HFFc6 (cell line): ENCODE data around the gene DOCK4. TPM values are rescaled to one million over a fixed set of nuclear protein-coding genes. Genes with fewer than 3 reads are reported as not detected.

ENCODE experiments used
- DNase-seq: peaks from one replicate; pipeline ENCODE4 v3.0.0-alpha.2; 2018
- H3K27ac Mint-ChIP-seq: 2 replicates; pipeline ENCODE4 v1.8.0; 2020; ENCODE audit warnings: mild to moderate bottlenecking, mixed read lengths
- H3K27me3 Mint-ChIP-seq: 2 replicates; pipeline ENCODE4 v1.8.0; 2021; ENCODE audit warnings: mild to moderate bottlenecking, moderate library complexity, mixed read lengths; ENCODE audit not compliant: insufficient read depth
- H3K36me3 Mint-ChIP-seq: 2 replicates; pipeline ENCODE4 v1.8.0; 2021; ENCODE audit warnings: low read depth, mixed read lengths
- H3K4me1 Mint-ChIP-seq: 2 replicates; pipeline ENCODE4 v1.8.0; 2020; ENCODE audit warnings: low read depth, mixed read lengths
- H3K4me3 Mint-ChIP-seq: 2 replicates; pipeline ENCODE4 v1.8.0; 2020; ENCODE audit warnings: mild to moderate bottlenecking, moderate library complexity, mixed read lengths
- H3K9me3 Mint-ChIP-seq: 2 replicates; pipeline ENCODE4 v1.8.0; 2020; ENCODE audit warnings: mild to moderate bottlenecking, mixed read lengths
- total RNA-seq, 6 experiments: library from RNA; stranded (reverse); fragmentation: NEBNext Ultra II Directional; extraction: Animal tissue kit (Norgen Biotek cat#: 25700); gene quantifications; 2 replicates in 1 of 6; 3 replicates in 5 of 6; pipeline ENCODE4 v1.2.3, GENCODE V29; 2021
- TF ChIP-seq, protein P1 (sequence below): fragments of 200-600 bp; sonication (generic); IDR thresholded peaks from 2 replicates; pipeline ENCODE4 v1.5.0; 2021; ENCODE audit warnings: antibody characterized with exemption, mild to moderate bottlenecking

Gene DOCK4
- total RNA-seq, 6 experiments from 2014 or later, result 2.2 to 3.9 (median 3.3) TPM

DNA sequence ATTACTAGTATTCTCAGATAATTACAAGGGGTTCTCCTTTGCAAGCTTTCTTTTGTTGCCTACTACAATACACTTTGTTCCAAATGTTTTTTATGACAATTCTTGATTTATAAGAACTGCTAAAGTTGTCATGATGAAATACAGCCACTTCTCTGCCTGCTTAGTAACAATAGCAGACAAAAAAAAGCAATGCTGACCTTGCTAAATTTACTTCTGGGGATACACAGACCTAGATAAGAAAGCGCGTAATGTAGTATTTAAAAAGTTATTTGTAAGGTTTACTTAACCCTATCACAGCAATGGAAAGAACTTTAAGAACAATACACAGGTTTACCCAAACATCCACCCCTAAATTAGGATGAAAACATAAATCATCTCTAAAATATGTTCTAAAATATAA lies 311.1 kb downstream of the DOCK4 start:
- H3K36me3 Mint-ChIP-seq, result no peaks in the 10 kb centered on the region
- H3K27ac Mint-ChIP-seq, result no peak overlapping the region
- DNase-seq, result no peak
- 0 out of 2 replicates have a peak, but pooled peaks cover 2% of the 10 kb centered on the region for H3K27me3 Mint-ChIP-seq
- H3K4me3 Mint-ChIP-seq, result no peak overlapping the region
- TF ChIP-seq, protein P1, sequence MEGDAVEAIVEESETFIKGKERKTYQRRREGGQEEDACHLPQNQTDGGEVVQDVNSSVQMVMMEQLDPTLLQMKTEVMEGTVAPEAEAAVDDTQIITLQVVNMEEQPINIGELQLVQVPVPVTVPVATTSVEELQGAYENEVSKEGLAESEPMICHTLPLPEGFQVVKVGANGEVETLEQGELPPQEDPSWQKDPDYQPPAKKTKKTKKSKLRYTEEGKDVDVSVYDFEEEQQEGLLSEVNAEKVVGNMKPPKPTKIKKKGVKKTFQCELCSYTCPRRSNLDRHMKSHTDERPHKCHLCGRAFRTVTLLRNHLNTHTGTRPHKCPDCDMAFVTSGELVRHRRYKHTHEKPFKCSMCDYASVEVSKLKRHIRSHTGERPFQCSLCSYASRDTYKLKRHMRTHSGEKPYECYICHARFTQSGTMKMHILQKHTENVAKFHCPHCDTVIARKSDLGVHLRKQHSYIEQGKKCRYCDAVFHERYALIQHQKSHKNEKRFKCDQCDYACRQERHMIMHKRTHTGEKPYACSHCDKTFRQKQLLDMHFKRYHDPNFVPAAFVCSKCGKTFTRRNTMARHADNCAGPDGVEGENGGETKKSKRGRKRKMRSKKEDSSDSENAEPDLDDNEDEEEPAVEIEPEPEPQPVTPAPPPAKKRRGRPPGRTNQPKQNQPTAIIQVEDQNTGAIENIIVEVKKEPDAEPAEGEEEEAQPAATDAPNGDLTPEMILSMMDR, result no peak
- no peaks in the 10 kb centered on the region for H3K9me3 Mint-ChIP-seq
- H3K4me1 Mint-ChIP-seq, result no peaks in the 10 kb centered on the region

DNA sequence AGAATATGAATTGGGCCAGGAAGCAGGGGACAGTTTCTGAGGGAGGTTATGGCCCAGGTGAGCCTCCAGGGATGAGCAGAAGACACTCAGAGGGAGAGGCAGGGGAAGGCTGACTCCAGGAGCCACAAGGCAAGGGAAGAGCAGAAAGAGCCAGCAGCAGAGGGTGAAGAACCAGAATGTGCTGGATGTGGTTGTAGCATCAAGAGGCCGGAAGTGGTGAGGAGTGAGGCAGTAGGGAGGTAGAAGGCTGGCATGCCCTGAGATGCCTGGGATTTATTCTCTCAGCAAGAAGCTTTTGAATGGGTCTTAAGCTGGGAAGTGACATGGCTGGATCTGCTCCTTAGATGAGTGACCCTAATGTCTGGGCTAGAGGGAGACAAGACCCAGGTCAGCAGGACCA lies 311.7 kb downstream of the DOCK4 start:
- no peaks in the 10 kb centered on the region for H3K4me1 Mint-ChIP-seq
- no peak overlapping the region for H3K27ac Mint-ChIP-seq
- no peaks in the 10 kb centered on the region for H3K9me3 Mint-ChIP-seq
- H3K27me3 Mint-ChIP-seq, result 0 out of 2 replicates have a peak, but pooled peaks cover 2% of the 10 kb centered on the region
- H3K36me3 Mint-ChIP-seq, result no peaks in the 10 kb centered on the region
- TF ChIP-seq, protein P1, result no peak
- DNase-seq, result no peak
- no peak overlapping the region for H3K4me3 Mint-ChIP-seq

DNA sequence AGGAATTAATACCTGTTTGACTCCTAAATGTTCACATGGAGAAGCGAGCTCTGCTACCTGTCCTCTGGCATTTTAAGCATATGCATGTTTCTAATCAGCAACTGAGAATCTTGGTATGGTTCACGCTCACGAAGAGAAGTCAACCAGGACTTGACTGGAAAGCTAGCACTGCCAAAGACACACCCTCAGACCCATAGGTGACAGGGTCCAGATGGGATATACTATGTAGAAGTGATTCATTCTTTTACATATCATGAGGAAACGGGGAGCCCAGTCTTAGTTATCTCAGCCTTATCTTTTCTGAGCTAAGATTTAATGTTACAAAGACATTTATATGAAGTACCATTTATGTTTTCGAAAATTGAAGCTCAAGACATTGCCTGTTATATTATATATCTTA lies 313.0 kb downstream of the DOCK4 start:
- Mint-ChIP-seq H3K36me3 (no peaks in the 10 kb centered on the region), H3K9me3 (no peaks in the 10 kb centered on the region), H3K27ac (no peak overlapping the region), H3K27me3 (0 out of 2 replicates have a peak, but pooled peaks cover 2% of the 10 kb centered on the region), H3K4me1 (no peaks in the 10 kb centered on the region), H3K4me3 (no peak overlapping the region)
- no peak for DNase-seq
- TF ChIP-seq, protein P1, result no peak

DNA sequence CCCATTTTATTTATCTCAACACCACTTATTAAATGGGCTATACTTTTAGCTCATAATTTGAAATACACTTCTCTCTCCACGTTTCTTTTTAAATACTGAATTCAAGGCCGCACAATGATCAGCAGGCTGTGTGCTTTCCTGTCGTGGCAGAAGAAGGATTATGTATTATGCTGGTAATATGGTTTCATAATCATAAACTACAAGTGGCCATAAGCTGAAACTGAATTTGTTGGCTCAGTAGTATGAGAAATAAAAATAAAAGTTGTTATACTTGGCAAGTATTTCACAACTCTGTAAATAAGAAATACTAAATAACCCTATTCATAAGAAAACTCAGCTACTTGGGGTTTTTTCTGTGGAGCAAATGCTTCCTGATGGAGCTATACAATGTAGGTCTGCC lies 313.6 kb downstream of the DOCK4 start:
- Mint-ChIP-seq H3K36me3 (no peaks in the 10 kb centered on the region), H3K9me3 (no peaks in the 10 kb centered on the region), H3K4me1 (no peaks in the 10 kb centered on the region), H3K27ac (no peak overlapping the region), H3K27me3 (0 out of 2 replicates have a peak, but pooled peaks cover 2% of the 10 kb centered on the region), H3K4me3 (no peak overlapping the region)
- DNase-seq, result no peak
- TF ChIP-seq, protein P1, result no peak

DNA sequence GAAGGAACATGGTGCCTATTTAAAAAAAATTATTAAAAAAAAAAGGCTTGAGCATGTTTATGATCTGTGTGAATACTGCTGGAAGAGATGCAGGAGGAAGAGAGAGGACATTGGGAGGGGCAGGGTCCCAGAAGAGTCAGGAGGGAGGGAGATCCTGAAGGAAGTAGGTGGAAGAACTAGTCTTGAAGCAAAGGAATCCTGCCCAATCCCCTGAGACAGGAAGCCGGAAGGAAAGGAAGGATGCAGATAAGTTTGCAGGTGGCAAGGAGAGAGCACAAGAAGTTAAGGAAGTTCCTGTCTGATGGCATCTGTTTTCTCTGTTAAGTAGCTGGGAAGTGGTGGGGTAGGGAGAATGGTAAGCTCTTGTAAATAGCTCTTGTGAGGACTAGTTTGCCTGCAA lies 318.5 kb downstream of the DOCK4 start:
- TF ChIP-seq, protein P1, result no peak
- Mint-ChIP-seq H3K9me3 (no peaks in the 10 kb centered on the region), H3K4me1 (no peaks in the 10 kb centered on the region), H3K4me3 (no peak overlapping the region), H3K27me3 (no peaks in the 10 kb centered on the region), H3K27ac (no peak overlapping the region), H3K36me3 (no peaks in the 10 kb centered on the region)
- no peak for DNase-seq

DNA sequence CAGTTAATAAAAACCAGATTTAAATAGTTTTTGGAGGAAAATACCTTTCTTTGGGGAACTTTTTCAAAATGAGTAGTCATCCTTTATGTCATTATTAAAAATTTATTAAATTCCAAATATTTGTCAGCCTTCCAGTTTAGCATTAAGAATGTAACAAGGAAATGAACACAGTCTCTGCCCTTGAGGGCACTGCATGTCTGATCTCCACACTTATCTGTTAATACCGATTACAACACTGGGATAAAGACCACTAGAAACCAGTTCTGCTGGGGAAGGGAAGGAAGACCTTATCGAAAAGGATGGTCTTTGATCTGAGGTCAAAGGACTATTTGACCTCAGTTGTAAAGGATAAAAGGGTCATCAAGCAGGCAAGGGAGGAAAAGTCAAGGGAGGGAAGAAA lies 320.0 kb downstream of the DOCK4 start:
- no peak overlapping the region for H3K27ac Mint-ChIP-seq
- H3K27me3 Mint-ChIP-seq, result no peaks in the 10 kb centered on the region
- no peaks in the 10 kb centered on the region for H3K4me1 Mint-ChIP-seq
- H3K4me3 Mint-ChIP-seq, result no peak overlapping the region
- TF ChIP-seq, protein P1, result no peak
- no peaks in the 10 kb centered on the region for H3K9me3 Mint-ChIP-seq
- H3K36me3 Mint-ChIP-seq, result 0 out of 2 replicates have a peak, but pooled peaks cover under 1% of the 10 kb centered on the region
- DNase-seq, result no peak
